GM19467 (cell line): ENCODE measurements around the gene MGMT.
A peak's percentile ranks its signal among the peaks of the same experiment; 100 is the strongest.

Source experiments
- ATAC-seq: cut with Tn5 transposase; IDR thresholded peaks from one replicate; pipeline ENCODE4 v1.9.1; 2021; ENCODE audit warnings: mild to moderate bottlenecking, moderate library complexity; ENCODE audit not compliant: unreplicated experiment

The MGMT gene

DNA sequence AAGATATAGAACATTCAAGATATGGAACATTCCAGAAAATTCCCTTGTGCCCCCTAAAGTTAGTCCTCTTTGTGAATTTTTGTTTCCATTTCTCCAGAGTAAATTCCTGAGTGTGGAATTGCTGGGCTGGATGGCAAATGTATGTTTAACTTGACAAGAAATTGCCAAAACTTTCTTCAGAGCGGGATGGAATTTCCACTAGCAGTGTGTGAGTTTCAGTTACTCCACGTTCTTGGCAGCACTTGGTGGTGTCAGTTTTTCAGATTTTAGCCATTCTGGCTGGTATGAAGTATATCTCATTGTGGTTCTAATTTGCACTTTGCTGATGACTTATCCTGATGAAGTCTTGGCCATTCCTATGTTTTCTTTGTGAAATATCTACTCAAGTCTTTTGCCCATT, 71.2 kb downstream of the MGMT start:
- ATAC-seq: no peak

DNA sequence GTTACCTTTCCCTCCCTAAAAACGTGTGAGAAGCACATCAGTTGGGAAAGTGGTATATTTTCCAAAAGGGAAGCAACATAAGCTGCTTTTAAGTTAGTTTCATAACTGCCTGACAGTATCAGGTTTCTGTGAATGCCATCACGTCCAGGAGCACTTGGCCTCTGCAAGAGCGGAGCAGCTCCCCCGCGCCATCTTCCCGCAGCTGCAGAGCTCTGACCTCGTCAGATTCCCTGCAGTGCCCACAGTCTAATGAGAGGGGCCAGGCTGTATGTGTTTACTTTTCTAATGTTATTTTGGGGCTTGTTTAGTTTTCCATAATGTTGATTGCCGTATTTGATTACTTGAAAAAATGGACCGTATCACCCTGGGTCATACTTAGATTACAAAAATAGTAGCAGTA, 74.2 kb downstream of the MGMT start:
- no peak for ATAC-seq

DNA sequence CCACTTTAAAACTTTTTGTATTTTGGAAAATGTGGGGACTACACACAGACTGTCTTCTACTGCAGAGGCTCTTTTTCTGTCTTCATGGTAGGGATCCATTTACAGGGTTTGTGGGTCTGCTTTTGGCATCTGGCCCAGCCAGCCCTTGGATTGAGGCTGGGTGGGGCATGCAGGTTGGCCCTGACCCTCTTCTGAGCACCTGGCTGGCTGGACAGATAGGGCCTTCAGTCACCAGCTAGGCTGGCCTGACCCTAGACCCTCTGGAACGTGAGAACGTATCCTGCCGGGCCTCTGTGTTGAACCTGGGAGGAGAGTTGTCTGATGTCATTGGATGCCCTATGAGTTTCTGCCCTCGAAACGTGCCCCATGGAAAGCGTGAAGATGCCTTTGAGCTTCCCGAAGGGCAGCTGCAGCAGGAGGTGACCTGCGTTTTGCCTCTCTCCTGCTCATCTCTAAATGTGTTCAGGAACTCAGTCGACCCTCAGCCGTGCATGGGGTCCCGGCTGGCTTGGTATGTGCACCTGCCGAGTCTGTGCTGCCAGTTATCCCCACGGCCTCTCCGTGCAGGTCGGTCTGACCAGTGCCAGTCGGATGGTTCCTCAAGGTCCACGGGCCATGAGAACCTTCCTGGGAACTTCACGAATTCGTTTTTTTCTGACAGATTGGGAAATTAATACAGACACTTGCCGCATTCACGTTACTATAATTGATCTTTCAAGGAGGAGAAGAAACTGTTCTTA, 74.9 kb downstream of the MGMT start:
- no peak for ATAC-seq

DNA sequence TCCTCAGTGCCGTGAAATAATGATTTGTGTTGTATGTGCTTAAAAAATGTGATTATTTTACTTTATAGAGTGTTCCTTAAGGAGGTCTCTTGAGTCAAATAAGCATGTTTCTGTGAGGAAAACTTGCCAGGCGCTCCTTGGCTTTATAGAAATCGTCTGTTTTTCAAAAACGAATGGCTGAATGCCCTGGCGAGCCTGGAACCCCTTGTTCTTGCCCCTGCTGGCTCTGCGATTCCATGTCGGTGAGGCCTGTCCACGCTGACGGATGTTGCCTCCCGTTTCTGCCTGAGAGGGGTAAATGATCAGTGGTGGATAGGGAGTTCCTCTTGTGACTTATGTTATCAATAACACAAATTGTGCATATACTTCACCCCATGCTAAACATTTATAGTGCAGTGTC, 75.5 kb downstream of the MGMT start:
- ATAC-seq: no peak

- no peak for ATAC-seq
Observed at GRCh38 chr10:129544205-129545202, 77.5 kb downstream of the MGMT start.

DNA sequence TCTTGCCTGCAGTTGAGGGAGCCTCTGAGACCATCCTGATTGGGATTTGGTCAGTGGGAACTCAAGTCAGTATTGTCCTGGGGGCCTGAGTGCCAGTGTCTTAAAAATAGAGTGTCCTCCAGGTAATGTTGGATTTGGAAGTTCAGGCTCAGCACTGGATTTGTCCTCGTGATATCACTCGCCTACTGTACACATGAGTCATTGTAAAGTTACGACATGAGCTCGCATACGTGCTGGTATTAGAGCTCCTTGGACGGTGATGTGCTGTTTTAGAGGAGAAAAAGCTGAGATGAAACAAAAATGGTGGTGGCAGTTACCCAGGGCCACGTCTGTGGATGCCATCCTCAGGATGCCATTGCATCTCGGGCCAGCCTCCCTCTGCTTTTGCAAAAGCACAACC, 78.2 kb downstream of the MGMT start:
- ATAC-seq: no peak

- ATAC-seq: no peak
Observed at GRCh38 chr10:129546106-129546505, 79.1 kb downstream of the MGMT start.

DNA sequence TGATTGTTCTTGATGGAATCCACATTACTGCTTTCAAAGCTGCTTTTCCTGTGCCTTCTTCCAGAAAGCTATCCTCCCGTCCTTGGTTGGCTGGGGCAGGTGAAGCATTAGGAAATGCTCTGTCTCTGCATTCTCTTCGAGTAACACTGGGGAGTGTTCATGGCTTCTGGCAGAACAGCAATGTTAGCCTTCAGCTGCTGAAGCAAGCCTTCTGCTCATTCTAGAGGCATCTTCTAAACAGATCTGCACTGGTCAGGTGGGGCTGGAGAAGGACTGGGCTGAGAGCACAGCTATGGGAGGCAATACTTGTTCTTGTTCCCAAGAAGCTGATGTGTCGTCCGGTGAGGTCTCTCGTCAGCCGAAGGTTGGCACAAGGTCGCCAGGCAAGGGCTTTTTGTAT, 80.6 kb downstream of the MGMT start:
- no peak for ATAC-seq

- ATAC-seq: no peak
Observed at GRCh38 chr10:129548600-129548999, 81.6 kb downstream of the MGMT start.

DNA sequence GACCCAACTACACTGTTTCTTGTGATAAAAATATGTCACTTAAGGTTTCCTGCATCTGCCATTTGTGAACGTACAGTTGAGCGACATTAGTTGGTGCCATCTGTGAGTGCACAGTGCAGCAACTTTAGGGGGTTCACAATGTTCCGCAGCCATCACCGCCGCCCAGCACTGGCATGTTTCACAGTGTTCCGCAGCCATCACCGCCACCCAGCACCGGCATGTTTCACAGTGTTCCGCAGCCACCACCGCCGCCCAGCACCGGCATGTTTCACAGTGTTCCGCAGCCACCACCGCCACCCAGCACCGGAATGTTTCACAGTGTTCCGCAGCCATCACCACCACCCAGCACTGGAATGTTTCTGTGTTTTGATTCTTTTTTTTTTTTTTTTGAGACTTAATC, 83.0 kb downstream of the MGMT start:
- no peak for ATAC-seq

DNA sequence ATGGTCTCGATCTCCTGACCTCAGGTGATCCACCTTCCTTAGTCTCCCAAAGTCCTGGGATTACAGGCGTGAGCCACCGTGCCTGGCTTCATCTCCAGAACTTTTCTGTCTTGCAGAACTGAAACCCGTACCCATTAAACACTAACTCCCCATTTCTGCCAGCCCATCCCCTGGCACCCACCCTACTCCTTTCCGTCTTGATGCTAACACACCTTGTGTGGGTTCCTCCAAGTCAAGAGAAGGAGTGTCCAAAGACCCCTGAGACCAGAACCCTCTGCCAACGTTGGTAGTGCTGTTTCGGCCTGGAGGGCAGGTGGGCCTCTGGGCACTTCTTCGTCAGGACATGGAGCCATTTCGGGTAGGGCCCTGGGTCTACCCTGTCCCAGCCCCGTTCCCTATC, 83.6 kb downstream of the MGMT start:
- no peak for ATAC-seq

DNA sequence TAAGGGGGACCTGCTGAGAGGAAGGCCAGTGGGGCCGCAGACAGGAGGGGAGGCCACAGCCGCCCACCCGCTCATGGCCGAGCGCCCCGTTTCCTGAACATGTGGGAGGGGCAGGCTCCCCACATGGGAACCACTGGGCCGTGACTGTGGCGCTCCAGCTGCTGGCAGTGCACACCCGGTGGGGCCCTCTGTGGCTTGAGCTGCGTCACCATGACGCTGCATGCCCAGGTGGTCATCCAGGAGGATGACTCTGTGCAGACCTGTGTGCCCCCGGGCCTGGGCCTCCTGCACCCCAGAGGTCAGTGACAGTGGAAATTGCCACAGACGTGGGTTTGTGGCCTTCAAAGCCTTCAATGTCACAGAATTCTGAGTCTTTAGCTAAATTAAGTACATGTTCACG, 85.1 kb downstream of the MGMT start:
- peak; percentile 69 for ATAC-seq

DNA sequence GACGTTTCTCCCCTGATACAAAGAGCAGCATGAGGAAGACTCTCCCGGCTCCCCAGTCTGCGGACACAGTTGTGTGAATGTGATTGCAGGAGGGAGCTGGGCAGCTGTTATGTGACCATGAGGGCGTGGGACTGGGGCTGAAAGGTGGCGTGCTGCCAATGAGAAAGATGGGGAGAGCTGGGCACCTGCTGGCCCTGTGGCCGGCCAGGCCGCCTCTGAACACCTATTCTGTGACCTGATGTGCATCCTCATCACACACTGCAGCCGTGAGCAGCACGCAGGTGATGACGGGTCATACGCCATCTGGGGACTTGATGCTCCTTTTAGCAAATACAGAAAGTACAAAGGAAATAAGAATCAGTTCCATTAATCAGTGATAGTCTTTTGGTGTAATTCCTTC, 86.9 kb downstream of the MGMT start:
- ATAC-seq: no peak

DNA sequence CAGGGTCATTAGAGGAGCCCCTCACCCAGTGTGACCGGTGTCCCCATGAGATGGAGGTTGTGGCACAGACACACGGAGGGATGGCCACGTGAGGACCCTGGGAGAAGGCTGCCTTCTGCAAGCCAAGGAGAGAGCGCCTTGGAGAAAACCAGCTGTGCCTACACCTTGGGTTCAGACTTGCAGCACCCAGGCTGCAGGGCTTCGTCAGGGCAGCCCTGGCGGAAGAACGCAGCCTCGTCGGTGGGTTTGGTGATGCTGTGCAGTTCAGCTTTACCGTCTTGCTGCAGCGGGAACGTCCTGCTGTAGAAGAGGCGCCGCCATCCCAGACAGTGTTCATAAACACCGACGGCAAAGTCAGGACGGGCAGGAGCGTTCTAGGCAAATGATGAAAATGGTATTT, 89.3 kb downstream of the MGMT start:
- ATAC-seq: no peak

- no peak for ATAC-seq
Observed at GRCh38 chr10:129560361-129560760, 93.3 kb downstream of the MGMT start.

DNA sequence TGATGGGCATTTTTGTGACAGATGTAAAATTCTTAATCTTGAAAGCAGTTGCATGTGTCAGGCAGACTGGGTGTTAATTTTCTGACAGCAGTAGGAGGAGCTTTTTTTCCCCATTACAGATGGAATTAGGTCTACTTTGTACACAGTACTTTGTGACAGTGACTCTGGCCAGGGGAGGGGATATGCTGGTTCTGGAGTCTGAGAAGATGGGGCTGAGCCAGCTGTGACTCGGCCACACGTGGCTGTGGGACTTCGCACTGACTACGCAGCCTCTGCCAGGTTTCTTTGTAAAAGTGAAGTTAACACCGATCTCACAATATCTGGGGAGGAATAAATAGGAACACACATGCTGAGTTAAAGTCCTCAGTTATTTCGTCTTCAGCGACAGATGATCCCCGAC, 95.4 kb downstream of the MGMT start:
- no peak for ATAC-seq

DNA sequence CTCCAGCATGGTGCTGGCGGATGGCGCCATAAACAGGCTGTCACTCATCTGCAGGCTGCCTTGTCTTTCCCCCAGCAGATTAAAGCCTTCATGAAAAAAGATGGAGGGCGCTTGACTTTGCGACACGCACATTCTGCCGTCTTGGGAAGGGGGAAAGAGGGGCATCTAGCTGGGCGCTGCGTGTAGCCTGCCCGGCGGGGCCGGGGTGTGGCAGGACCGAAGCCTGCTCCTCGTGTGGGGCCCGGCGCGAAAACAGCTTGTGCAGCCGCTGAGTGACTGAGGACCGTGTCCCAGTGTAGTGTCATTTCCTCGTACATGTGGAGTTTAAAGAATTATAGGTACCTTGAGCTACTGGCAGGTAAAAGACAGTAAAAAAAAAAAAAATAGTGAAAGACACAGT, 97.9 kb downstream of the MGMT start:
- ATAC-seq: no peak

DNA sequence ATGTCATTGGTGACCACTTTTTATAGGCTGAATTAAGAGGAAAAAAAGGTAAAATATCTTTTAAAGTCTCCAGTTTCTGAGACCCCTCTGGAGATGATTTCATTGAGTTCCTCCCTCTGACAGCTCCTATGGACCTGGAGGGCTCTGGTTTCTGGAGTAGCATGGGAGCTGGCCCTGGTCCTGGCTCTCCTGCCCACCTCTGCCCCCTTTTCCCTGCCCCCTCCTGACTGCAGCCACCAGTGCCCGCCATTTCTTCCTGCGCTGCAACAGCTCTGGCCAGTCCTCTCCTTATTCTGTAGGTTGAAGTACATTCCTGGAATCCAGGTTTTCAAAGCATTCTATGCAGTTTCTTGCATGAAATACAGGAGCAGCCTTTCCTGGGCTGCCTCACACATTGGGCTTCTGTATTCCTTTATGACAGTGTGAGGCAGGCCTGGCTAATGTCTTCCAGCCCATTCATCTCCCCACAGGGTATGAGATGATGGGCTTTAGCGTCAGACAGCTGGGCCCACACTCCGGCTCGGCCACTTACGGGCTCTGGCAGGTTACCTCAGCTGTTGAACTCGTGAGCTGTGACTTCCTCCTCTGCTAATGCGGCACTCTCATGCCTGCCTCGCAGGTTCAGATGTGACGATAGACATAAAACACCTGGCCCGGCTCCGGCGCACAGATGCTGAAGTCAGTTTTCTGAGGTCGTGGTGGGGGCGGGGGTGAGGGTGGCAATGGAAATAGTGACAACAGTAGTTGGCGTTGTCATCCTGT, 101.7 kb downstream of the MGMT start:
- ATAC-seq: no peak

DNA sequence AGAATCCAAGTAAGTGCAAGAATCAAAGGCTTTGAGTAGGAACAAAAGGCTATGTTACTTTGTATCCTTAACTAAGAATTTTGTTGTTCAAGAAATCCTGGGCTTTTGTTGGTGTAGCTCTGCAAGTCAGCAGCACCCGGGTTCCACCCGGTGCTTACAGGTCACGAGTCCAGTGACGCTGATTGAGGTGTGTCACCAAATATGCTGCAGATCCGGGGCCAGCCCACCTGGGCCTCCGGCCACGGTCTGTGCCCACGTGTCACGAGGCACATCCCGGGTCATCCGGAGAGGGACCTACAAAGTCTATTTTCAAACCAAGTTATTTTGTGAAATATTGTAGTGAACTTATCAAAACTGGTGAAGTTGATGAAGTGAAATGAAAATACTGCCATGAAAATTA, 103.1 kb downstream of the MGMT start:
- no peak for ATAC-seq

GRCh38 chr10:129579228-129579627, 112.2 kb downstream of the MGMT start:
- ATAC-seq: no peak

- no peak for ATAC-seq
Observed at GRCh38 chr10:129580010-129580409, 113.0 kb downstream of the MGMT start.
